Bronchial epithelial cell (primary cell): Measurements from ENCODE around the gene PRR19. TPM values are rescaled to one million over a fixed set of nuclear protein-coding genes. Genes with fewer than 3 reads are reported as not detected.

ENCODE experiments used
- DNase-seq: peaks from one replicate; pipeline ENCODE4 v3.0.0-alpha.2; 2010; ENCODE audit warnings: low read depth
- FAIRE-seq: peaks from 2 replicates; lab custom pipeline; 2011; peaks lifted over from hg19 to GRCh38; lab: Jason Lieb, UNC
- H3K27me3 ChIP-seq: 2 replicates; pipeline ENCODE4 v1.5.1; 2011; ENCODE audit warnings: low read length; ENCODE audit not compliant: control insufficient read depth, insufficient read depth
- H3K36me3 ChIP-seq: 2 replicates; pipeline ENCODE4 v1.5.1; 2011; ENCODE audit warnings: low read length; ENCODE audit not compliant: control insufficient read depth, insufficient read depth
- H3K4me3 ChIP-seq: 2 replicates; pipeline ENCODE4 v1.5.1; 2011; ENCODE audit warnings: mild to moderate bottlenecking, low read depth, low read length, control low read depth
- CTCF ChIP-seq: IDR thresholded peaks from 2 replicates; pipeline ENCODE4 v1.5.1; 2011; ENCODE audit warnings: mild to moderate bottlenecking, moderate library complexity, low read length, control low read depth, inconsistent platforms; ENCODE audit not compliant: insufficient read depth, severe bottlenecking
- total RNA-seq: library from RNA; depleted of rRNA; stranded (reverse); fragments of >200 nt; gene quantifications from 2 replicates; pipeline ENCODE4 v1.2.1, GENCODE V29; 2014

The PRR19 gene
- total RNA-seq: not detected in 2 replicates

GRCh38 chr19:42301646-42302203 lies at the start of gene PRR19:
PRR19 (plus strand) TSS chr19:42302132; CDS start chr19:42309585, 7,453 bp downstream.
- peaks cover 3% of the 10 kb centered on the region for H3K36me3 ChIP-seq
- FAIRE-seq (no peak), DNase-seq (no peak)
- no peak for TF ChIP-seq CTCF
- peak within 1 kb of the TSS; percentile 64 for H3K4me3 ChIP-seq
- no peaks in the 10 kb centered on the region for H3K27me3 ChIP-seq

GRCh38 chr19:42252365-42253244 lies 49.3 kb upstream of the PRR19 start:
- Histone ChIP-seq H3K27me3 (no peaks in the 10 kb centered on the region), H3K36me3 (peaks cover 14% of the 10 kb centered on the region), H3K4me3 (peak overlapping the region; percentile 76)
- FAIRE-seq: no peak
- DNase-seq: peak; percentile 43
- no peak for TF ChIP-seq CTCF

GRCh38 chr19:42253245-42254088 lies 48.5 kb upstream of the PRR19 start:
- Histone ChIP-seq H3K27me3 (no peaks in the 10 kb centered on the region), H3K36me3 (peaks cover 13% of the 10 kb centered on the region), H3K4me3 (peak overlapping the region; percentile 76)
- no peak for TF ChIP-seq CTCF
- DNase-seq (no peak), FAIRE-seq (no peak)

GRCh38 chr19:42254089-42254849 lies 47.7 kb upstream of the PRR19 start:
- TF ChIP-seq CTCF: no peak
- DNase-seq (no peak), FAIRE-seq (no peak)
- Histone ChIP-seq H3K4me3 (peak overlapping the region; percentile 76), H3K27me3 (no peaks in the 10 kb centered on the region), H3K36me3 (peaks cover 8% of the 10 kb centered on the region)
